A549 treated with Mapracorat at 1 μM for 4 hours (cell line): ENCODE measurements around the gene ACP5. TPM values are rescaled to one million over a fixed set of nuclear protein-coding genes. Genes with fewer than 3 reads are reported as not detected.

Experiments
- total RNA-seq: library from RNA; stranded (reverse); fragments of 200-300 nt; extraction: Qiagen RNA extraction; gene quantifications from 5 replicates; pipeline ENCODE4 v1.2.3, GENCODE V29; 2022

Gene ACP5
- total RNA-seq: 0.16 to 0.72 TPM (median 0.28 TPM) in 3 of 5 replicates, not detected in the others

GRCh38 chr19:11577451-11578257, at the start of gene ACP5:
Gene ACP5, minus strand, starts transcription at chr19:11577645. Its CDS starts 328 bp downstream, at chr19:11577317.

DNA sequence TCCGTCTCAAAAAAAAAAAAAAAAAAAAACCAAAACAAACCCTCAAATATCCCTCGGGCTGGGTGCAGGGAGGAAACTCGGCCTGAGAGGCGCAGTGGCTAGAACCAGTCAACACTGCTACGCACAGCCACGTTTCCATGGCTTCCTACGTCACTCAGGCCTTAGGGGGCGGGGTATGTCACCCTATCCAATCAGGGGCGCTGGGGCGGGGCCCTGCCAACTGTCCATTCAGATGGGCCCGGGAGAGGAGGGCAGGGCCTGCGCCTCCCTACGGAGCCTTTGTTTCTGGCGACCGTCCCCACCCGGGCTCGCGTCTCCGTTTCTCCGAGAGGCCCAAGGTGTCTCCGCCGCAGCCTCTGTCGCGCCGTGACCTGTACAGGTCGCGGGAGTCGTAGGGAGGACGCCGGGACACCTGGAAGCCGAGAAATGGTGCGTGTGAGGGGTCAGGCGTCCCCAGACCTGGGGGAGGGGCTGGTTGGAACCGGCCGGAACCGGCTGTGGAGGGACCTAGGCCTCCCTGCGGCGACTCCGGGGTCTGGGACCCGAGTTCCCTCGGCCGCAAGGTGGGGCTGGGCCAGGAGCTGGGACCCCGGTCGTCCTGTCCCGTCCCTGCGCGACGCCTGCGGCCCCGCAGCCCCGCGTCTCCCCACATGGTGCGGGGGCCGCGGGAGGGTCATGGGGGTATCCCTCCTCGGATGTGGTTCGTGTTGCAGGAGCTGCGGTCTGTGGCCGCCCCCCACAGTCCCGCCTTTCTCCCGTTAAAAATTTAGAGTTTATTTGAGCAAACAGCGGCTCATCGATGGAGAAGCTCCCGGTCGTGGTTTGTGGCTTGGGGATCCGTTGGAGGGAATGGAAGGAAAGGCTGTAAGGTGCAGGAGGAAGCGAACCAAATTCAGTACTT, 20.0 kb upstream of the ACP5 start, which contains the start of gene ZNF627:
Gene ZNF627 (plus strand): TSS at position 282 of the 901 bp plus-strand sequence. CDS start 145 bp downstream, at position 427.

DNA sequence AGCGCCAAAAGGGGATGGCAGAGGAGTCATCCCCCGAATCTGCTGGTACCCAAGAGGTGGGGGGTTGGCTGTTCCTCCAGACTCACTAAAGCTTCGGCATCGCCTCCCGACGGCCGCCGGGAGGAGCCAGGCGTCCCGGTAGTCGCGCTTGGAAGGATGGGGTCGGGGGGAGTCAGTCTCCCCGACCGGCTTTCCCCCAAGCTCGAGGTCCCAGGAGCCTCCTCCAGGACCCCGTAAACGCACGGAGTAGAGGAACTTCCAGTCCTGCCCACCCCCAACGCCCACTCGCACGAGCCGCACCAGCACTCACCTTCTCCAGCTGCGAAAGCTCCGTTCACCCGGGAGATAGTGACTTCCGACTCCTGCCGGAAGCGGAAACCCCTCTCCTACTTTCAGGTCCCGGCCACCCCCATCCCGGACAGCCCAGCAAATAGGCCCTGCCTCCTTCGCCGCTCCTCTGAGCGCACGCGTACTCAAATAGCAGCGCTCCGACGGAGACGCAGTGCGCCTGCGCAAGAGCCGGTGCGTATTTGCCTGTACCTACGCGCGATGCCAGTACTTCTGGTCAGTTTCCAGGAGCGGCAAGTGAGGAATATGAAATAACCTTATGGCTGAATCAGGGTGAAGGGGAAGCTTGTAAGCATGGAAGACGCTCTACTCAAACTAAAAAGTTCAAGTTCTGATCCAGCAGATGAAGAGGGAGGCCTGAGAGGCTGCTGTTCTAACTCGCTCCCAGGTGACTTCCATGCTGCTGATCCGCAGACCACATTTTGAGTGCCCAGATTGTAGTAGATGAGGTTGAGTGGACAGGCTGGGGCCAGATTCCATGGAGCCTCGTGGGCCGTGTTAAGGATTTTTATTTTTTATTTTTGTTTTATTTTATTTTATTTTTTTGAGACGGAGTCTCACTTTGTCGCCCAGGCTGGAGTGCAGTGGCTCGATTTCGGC, 18.3 kb downstream of the ACP5 start, which contains the start of gene ELOF1:
Gene ELOF1 (minus strand): TSS at position 350 of the 948 bp plus-strand sequence. CDS start 4,883 bp downstream, outside the sequence.

GRCh38 chr19:11538232-11539036, 39.0 kb downstream of the ACP5 start, which contains the start of gene CNN1:
Gene CNN1, plus strand, starts transcription at chr19:11538851. Its CDS starts 77 bp downstream, at chr19:11538928.

GRCh38 chr19:11528551-11529341, 48.7 kb downstream of the ACP5 start, which contains the start of gene ECSIT:
Gene ECSIT, minus strand, starts transcription at chr19:11529134. Its CDS starts 9,964 bp downstream, at chr19:11519170.

Other genes with a start within 250 kb of the ACP5 start
- gene RAB3D, start 238.0 kb downstream of the ACP5 start, total RNA-seq: 3.5 to 4.2 TPM (median 3.7 TPM) in 5 replicates
- 96.1 to 136 TPM (median 106 TPM) in 5 replicates for gene TMEM205, start 231.4 kb downstream of the ACP5 start, total RNA-seq
- 4.6 to 6.0 TPM (median 5.4 TPM) in 5 replicates for gene CCDC159, start 231.1 kb downstream of the ACP5 start, total RNA-seq
- gene PLPPR2, start 222.2 kb downstream of the ACP5 start, total RNA-seq: 7.1 to 10.7 TPM (median 9.4 TPM) in 5 replicates
- gene SWSAP1, start 203.0 kb downstream of the ACP5 start, total RNA-seq: 1.8 to 2.5 TPM (median 2.0 TPM) in 5 replicates
- gene EPOR, start 193.3 kb downstream of the ACP5 start, total RNA-seq: 3.1 to 5.0 TPM (median 4.6 TPM) in 5 replicates
- 1.1 to 3.0 TPM (median 1.7 TPM) in 5 replicates for gene RGL3, start 158.3 kb downstream of the ACP5 start, total RNA-seq
- 0.49 to 1.6 TPM (median 1.1 TPM) in 5 replicates for gene ODAD3, start 142.5 kb downstream of the ACP5 start, total RNA-seq
- 242 to 258 TPM (median 251 TPM) in 5 replicates for gene PRKCSH, start 142.0 kb downstream of the ACP5 start, total RNA-seq
- gene ELAVL3, start 96.6 kb downstream of the ACP5 start, total RNA-seq: 0.09 to 0.21 TPM (median 0.15 TPM) in 4 of 5 replicates, not detected in the other
- gene ZNF653, start 71.8 kb downstream of the ACP5 start, total RNA-seq: 4.5 to 6.4 TPM (median 5.0 TPM) in 5 replicates
- gene ECSIT, start 48.5 kb downstream of the ACP5 start, total RNA-seq: 23.8 to 32.3 TPM (median 31.6 TPM) in 5 replicates
- gene CNN1, start 38.8 kb downstream of the ACP5 start, total RNA-seq: 0.31 to 0.77 TPM (median 0.39 TPM) in 5 replicates
- gene ELOF1, start 18.4 kb downstream of the ACP5 start, total RNA-seq: 94.7 to 120 TPM (median 95.7 TPM) in 5 replicates
- 2.8 to 4.9 TPM (median 3.9 TPM) in 5 replicates for gene ZNF627, start 19.8 kb upstream of the ACP5 start, total RNA-seq
- gene ZNF823, start 161.3 kb upstream of the ACP5 start, total RNA-seq: 1.5 to 3.6 TPM (median 2.9 TPM) in 5 replicates
- not detected in 5 replicates for gene ZNF441, start 189.4 kb upstream of the ACP5 start, total RNA-seq
- not detected in 5 replicates for gene ZNF491, start 220.9 kb upstream of the ACP5 start, total RNA-seq
- 0.02 TPM in 1 of 5 replicates, not detected in the others for gene ZNF440, start 236.6 kb upstream of the ACP5 start, total RNA-seq